Suprapubic skin (tissue), 4 donors: ENCODE data around the gene TMEM250.

Experiments
- POLR2A ChIP-seq, 2 donors: fragments of 450-650 bp; IDR thresholded peaks; one replicate each; pipeline ENCODE4 v1.6.1; 2017; ENCODE audit warnings: antibody characterized with exemption in 2 of 2, mild to moderate bottlenecking in 2 of 2, moderate library complexity in 2 of 2
- POLR2AphosphoS5 ChIP-seq, 3 donors: sonication (generic); formaldehyde crosslinking; IDR thresholded peaks; one replicate each; pipeline ENCODE4 v1.6.1; 2017; ENCODE audit warnings: antibody characterized with exemption in 3 of 3
- TF ChIP-seq, protein P1 (sequence below), 2 donors: fragments of 200-600 bp in 1 of 2; fragments of 450-650 bp in 1 of 2; sonication (generic) in 1 of 2; IDR thresholded peaks; one replicate each; pipeline ENCODE4 v1.5.1; 2016 to 2019; ENCODE audit warnings: antibody characterized with exemption in 2 of 2, mild to moderate bottlenecking in 1 of 2, moderate library complexity in 1 of 2

DNA sequence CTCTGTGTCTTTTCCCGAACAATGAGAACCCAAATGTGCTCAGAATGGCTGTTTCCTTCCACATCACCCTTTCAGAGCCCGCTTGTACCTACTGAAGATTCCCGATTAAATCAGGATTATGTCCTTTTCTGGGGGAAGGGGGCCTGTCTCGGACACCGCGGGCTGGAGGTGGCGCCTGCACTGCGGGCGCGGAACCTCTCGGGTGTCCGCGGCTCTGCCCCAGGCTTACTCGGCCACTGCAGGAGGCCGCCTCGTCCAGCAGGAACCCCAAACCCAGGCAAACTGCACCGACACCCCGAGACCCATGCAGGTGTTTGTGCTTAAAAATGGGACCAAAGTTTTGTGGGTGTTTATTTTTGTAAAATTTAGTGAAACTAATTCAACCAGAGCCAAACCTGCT, 8.6 kb upstream of the TMEM250 start:
- TF ChIP-seq, protein P1, sequence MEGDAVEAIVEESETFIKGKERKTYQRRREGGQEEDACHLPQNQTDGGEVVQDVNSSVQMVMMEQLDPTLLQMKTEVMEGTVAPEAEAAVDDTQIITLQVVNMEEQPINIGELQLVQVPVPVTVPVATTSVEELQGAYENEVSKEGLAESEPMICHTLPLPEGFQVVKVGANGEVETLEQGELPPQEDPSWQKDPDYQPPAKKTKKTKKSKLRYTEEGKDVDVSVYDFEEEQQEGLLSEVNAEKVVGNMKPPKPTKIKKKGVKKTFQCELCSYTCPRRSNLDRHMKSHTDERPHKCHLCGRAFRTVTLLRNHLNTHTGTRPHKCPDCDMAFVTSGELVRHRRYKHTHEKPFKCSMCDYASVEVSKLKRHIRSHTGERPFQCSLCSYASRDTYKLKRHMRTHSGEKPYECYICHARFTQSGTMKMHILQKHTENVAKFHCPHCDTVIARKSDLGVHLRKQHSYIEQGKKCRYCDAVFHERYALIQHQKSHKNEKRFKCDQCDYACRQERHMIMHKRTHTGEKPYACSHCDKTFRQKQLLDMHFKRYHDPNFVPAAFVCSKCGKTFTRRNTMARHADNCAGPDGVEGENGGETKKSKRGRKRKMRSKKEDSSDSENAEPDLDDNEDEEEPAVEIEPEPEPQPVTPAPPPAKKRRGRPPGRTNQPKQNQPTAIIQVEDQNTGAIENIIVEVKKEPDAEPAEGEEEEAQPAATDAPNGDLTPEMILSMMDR (IDR thresholded peaks at IDR 0.05), result no peak
- TF ChIP-seq POLR2A (IDR thresholded peaks at IDR 0.05) (no peak), POLR2AphosphoS5 (IDR thresholded peaks at IDR 0.05) (no peak)
